ENCODE data around the gene ARID5B.

ARID5B gene

GRCh38 chr10:62109587-62110293 is 208.2 kb downstream of the ARID5B start:
- no peak for DNase-seq

GRCh38 chr10:62112300-62112699 is 210.8 kb downstream of the ARID5B start:
- DNase-seq = no peak

GRCh38 chr10:62112963-62113362 is 211.5 kb downstream of the ARID5B start:
- no peak for DNase-seq

- DNase-seq = no peak
These were observed 212.2 kb downstream of the ARID5B start for GRCh38 chr10:62113680-62114079.

GRCh38 chr10:62115321-62115720 is 213.8 kb downstream of the ARID5B start:
- no peak for DNase-seq

GRCh38 chr10:62115842-62116241 is 214.3 kb downstream of the ARID5B start:
- DNase-seq = no peak

- DNase-seq = peak; percentile 8
These were observed 215.4 kb downstream of the ARID5B start for GRCh38 chr10:62116896-62117295.

- no peak for DNase-seq
These were observed 219.7 kb downstream of the ARID5B start for GRCh38 chr10:62121187-62121530.

- DNase-seq = no peak
These were observed 226.5 kb downstream of the ARID5B start for GRCh38 chr10:62127975-62128374.

GRCh38 chr10:62130948-62131347 is 229.4 kb downstream of the ARID5B start:
- DNase-seq = no peak

GRCh38 chr10:62131724-62132123 is 230.2 kb downstream of the ARID5B start:
- no peak for DNase-seq

- no peak for DNase-seq
These were observed 232.1 kb downstream of the ARID5B start for GRCh38 chr10:62133618-62134017.

GRCh38 chr10:62136931-62137330 is 235.4 kb downstream of the ARID5B start:
- DNase-seq = no peak

Data from SHP77 treated with DMSO at 0.1 percent for 48 hours (cell line).